HG02973 (cell line): Measurements from ENCODE around the gene DCUN1D1.

Experiments
- ATAC-seq: cut with Tn5 transposase; IDR thresholded peaks from one replicate; pipeline ENCODE4 v1.9.1; 2021; ENCODE audit warnings: moderate library complexity; ENCODE audit not compliant: unreplicated experiment

Gene DCUN1D1

GRCh38 chr3:182973047-182973446 lies 7.3 kb downstream of the DCUN1D1 start:
- no peak for ATAC-seq

- no peak for ATAC-seq
Observed at GRCh38 chr3:182972387-182972786, 8.0 kb downstream of the DCUN1D1 start.

GRCh38 chr3:182971637-182972036 lies 8.7 kb downstream of the DCUN1D1 start:
- ATAC-seq, result no peak

- ATAC-seq, result no peak
Observed at GRCh38 chr3:182970811-182971418, 9.4 kb downstream of the DCUN1D1 start.

- no peak for ATAC-seq
Observed at GRCh38 chr3:182969853-182970252, 10.5 kb downstream of the DCUN1D1 start.

GRCh38 chr3:182969277-182969676 lies 11.1 kb downstream of the DCUN1D1 start:
- no peak for ATAC-seq

GRCh38 chr3:182967218-182968204 lies 12.8 kb downstream of the DCUN1D1 start:
- peak; percentile 51 for ATAC-seq

GRCh38 chr3:182965861-182966366 lies 14.4 kb downstream of the DCUN1D1 start:
- no peak for ATAC-seq

- ATAC-seq, result no peak
Observed at GRCh38 chr3:182964179-182964578, 16.2 kb downstream of the DCUN1D1 start.

GRCh38 chr3:182962166-182962565 lies 18.2 kb downstream of the DCUN1D1 start:
- ATAC-seq, result no peak

GRCh38 chr3:182959474-182960350 lies 20.6 kb downstream of the DCUN1D1 start:
- no peak for ATAC-seq

GRCh38 chr3:182957676-182958266 lies 22.6 kb downstream of the DCUN1D1 start:
- no peak for ATAC-seq

- ATAC-seq, result no peak
Observed at GRCh38 chr3:182957226-182957625, 23.1 kb downstream of the DCUN1D1 start.

- peak; percentile 90 for ATAC-seq
Observed at GRCh38 chr3:182954553-182955235, 25.6 kb downstream of the DCUN1D1 start.

GRCh38 chr3:182949688-182950087 lies 30.6 kb downstream of the DCUN1D1 start:
- ATAC-seq, result no peak

- ATAC-seq, result no peak
Observed at GRCh38 chr3:182948305-182948704, 32.0 kb downstream of the DCUN1D1 start.

- ATAC-seq, result no peak
Observed at GRCh38 chr3:182947888-182948287, 32.5 kb downstream of the DCUN1D1 start.

GRCh38 chr3:182941719-182942118 lies 38.6 kb downstream of the DCUN1D1 start:
- no peak for ATAC-seq

- no peak for ATAC-seq
Observed at GRCh38 chr3:182940266-182940808, 40.0 kb downstream of the DCUN1D1 start.
